B cell (primary cell): ENCODE results near the gene CAMTA1. TPM values are rescaled to one million over a fixed set of nuclear protein-coding genes. Genes with fewer than 3 reads are reported as not detected.

Experiments
- ATAC-seq: fragments of 200-7000 bp; cut with Tn5 transposase; one replicate; pipeline ENCODE4 v1.10.0; 2021; ENCODE audit warnings: low read depth, mild to moderate bottlenecking, moderate number of reproducible peaks, moderate library complexity
- CTCF ChIA-PET: fragments of 350-600 bp; sonication (Branson Sonifier 250); formaldehyde crosslinking; loops from one replicate; lab custom pipeline; 2021; ENCODE audit warnings: antibody characterized with exemption, inconsistent platforms; lab: Charles Lee
- POLR2A ChIA-PET: fragments of 350-600 bp; sonication (Branson Sonifier 250); formaldehyde crosslinking; loops from one replicate; lab custom pipeline; 2021; ENCODE audit warnings: antibody characterized with exemption; lab: Charles Lee
- DNase-seq: peaks from one replicate; pipeline ENCODE4 v3.0.0; 2013
- H2AFZ ChIP-seq: 2 replicates; pipeline ENCODE4 v1.6.1; 2012; ENCODE audit warnings: mild to moderate bottlenecking, low read depth, low read length; ENCODE audit not compliant: insufficient read depth, poor library complexity, severe bottlenecking
- H3K27ac ChIP-seq, 2 donors: 1 replicate in 1 of 2; 2 replicates in 1 of 2; pipeline ENCODE4 v1.5.1; 2012 to 2013; ENCODE audit warnings: low read length in 2 of 2, mild to moderate bottlenecking in 2 of 2, moderate library complexity in 1 of 2
- H3K27me3 ChIP-seq, 4 experiments: fragments of 200-600 bp in 1 of 4; sonication (generic) in 1 of 4; replicated peaks in 1 of 4; 1 replicate in 2 of 4; 2 replicates in 2 of 4; pipeline versions ENCODE4 v1.6.1 to v1.7.0; 2013 to 2016; ENCODE audit warnings: low read length in 3 of 4, mild to moderate bottlenecking in 2 of 4, mixed read lengths in 1 of 4, moderate library complexity in 1 of 4; ENCODE audit not compliant: insufficient read depth in 4 of 4, control insufficient read depth in 3 of 4; ENCODE audit errors: control extremely low read depth in 1 of 4
- H3K36me3 ChIP-seq, 2 experiments: replicated peaks in 1 of 2; 1 replicate in 1 of 2; 2 replicates in 1 of 2; pipeline versions ENCODE4 v1.6.1 to v1.7.1; 2013; ENCODE audit warnings: low read length in 1 of 2; ENCODE audit not compliant: insufficient read depth in 2 of 2, control insufficient read depth in 1 of 2; ENCODE audit errors: control extremely low read depth in 1 of 2, extremely low read depth in 1 of 2
- H3K4me1 ChIP-seq, 2 donors: fragments of 200-600 bp in 1 of 2; sonication (generic) in 1 of 2; 1 replicate in 1 of 2; 2 replicates in 1 of 2; pipeline versions ENCODE4 v1.5.1 to v1.6.1; 2013 to 2017; ENCODE audit warnings: low read length in 2 of 2; ENCODE audit not compliant: control insufficient read depth in 2 of 2, insufficient read depth in 2 of 2
- H3K4me2 ChIP-seq: replicated peaks from 2 replicates; pipeline ENCODE3; 2012; ENCODE audit warnings: mild to moderate bottlenecking, low read depth, low read length; ENCODE audit not compliant: poor library complexity, severe bottlenecking
- H3K4me3 ChIP-seq, 5 experiments: fragments of 200-600 bp in 1 of 5; sonication (generic) in 1 of 5; 1 replicate in 3 of 5; 2 replicates in 2 of 5; pipeline versions ENCODE4 v1.5.1 to v1.7.0; 2011 to 2016; ENCODE audit warnings: low read length in 4 of 5, mild to moderate bottlenecking in 4 of 5, low read depth in 2 of 5, control low read depth in 1 of 5, moderate library complexity in 1 of 5; ENCODE audit not compliant: insufficient read depth in 1 of 5; ENCODE audit errors: control extremely low read depth in 1 of 5, extremely low read depth in 1 of 5
- H3K79me2 ChIP-seq: fragments of 200-600 bp; sonication (generic); one replicate; pipeline ENCODE4 v1.6.0; 2016; ENCODE audit warnings: low read length; ENCODE audit not compliant: control insufficient read depth, insufficient read depth
- H3K9ac ChIP-seq: fragments of 200-600 bp; sonication (generic); 2 replicates; pipeline ENCODE4 v1.6.1; 2017; ENCODE audit warnings: mild to moderate bottlenecking, low read length, moderate library complexity
- H3K9me3 ChIP-seq, 3 donors: one replicate each; pipeline versions ENCODE4 v1.6.1 to v1.7.1; 2013; ENCODE audit warnings: low read length in 2 of 3; ENCODE audit not compliant: control insufficient read depth in 2 of 3, insufficient read depth in 1 of 3; ENCODE audit errors: control extremely low read depth in 1 of 3
- H4K20me1 ChIP-seq: 2 replicates; pipeline ENCODE4 v1.6.0; 2012; ENCODE audit warnings: mild to moderate bottlenecking, low read length; ENCODE audit not compliant: insufficient read depth, control insufficient read depth, poor library complexity, severe bottlenecking
- H3K27ac Mint-ChIP-seq: one replicate; pipeline ENCODE4 v1.8.0; 2021; ENCODE audit warnings: mixed read lengths
- H3K27me3 Mint-ChIP-seq: one replicate; pipeline ENCODE4 v1.8.0; 2021; ENCODE audit warnings: mixed read lengths
- H3K4me1 Mint-ChIP-seq: one replicate; pipeline ENCODE4 v1.8.0; 2021; ENCODE audit warnings: mixed read lengths
- H3K4me3 Mint-ChIP-seq: one replicate; pipeline ENCODE4 v1.8.0; 2021; ENCODE audit warnings: mixed read lengths
- H3K9me3 Mint-ChIP-seq: one replicate; pipeline ENCODE4 v1.8.0; 2022; ENCODE audit warnings: mixed read lengths; ENCODE audit not compliant: insufficient read depth
- CTCF ChIP-seq: fragments of 200-600 bp; IDR thresholded peaks from one replicate; pipeline ENCODE4 v1.8.0; 2022; ENCODE audit warnings: antibody characterized with exemption, mild to moderate bottlenecking
- EZH2 ChIP-seq: IDR thresholded peaks from 2 replicates; pipeline ENCODE4 v1.6.1; 2012; ENCODE audit warnings: borderline replicate concordance, low read depth, mild to moderate bottlenecking, moderate library complexity, low read length; ENCODE audit not compliant: insufficient read depth, poor library complexity, severe bottlenecking
- WGBS: methylation state at CpG from one replicate; pipeline ENCODE4 v1.1.5; 2013; ENCODE audit warnings: missing lambda C conversion rate; ENCODE audit not compliant: insufficient coverage; 5-methylcytosine and 5-hydroxymethylcytosine counted together
- intact Hi-C: fragments of 100-400 bp; cut with micrococcal nuclease; formaldehyde crosslinking; loops from one replicate; pipeline ENCODE4 v1.10.0; 2022
- polyA plus RNA-seq: library from polyadenylated mRNA; depleted of rRNA; stranded (reverse); fragments of >200 nt; gene quantifications from 2 replicates; pipeline ENCODE4 v1.2.3, GENCODE V29; 2012
- total RNA-seq, 2 donors: library from RNA; stranded (reverse); fragments of 120-200 nt in 1 of 2; gene quantifications; 1 replicate in 1 of 2; 2 replicates in 1 of 2; pipeline versions ENCODE4 v1.2.3 to v1.2.4, GENCODE V29; 2013 to 2022

CAMTA1 gene
- total and polyA plus RNA-seq, 2 donors (not counting 1 experiment from before 2014, with no cell fraction given) = 42.2 to 45.7 TPM

GRCh38 chr1:7684861-7685635 is 899.8 kb downstream of the CAMTA1 start:
- Histone ChIP-seq H3K36me3 (no peaks in the 10 kb centered on the region), H3K9ac (no peak overlapping the region), H3K9me3 (no peaks in the 10 kb centered on the region), H3K4me3 (no peak overlapping the region), H4K20me1 (no peaks in the 10 kb centered on the region), H3K4me1 (peaks cover 0 to 6% of the 10 kb centered on the region in 2 donors), H3K27me3 (peaks cover 0 to 10% (median 1%) of the 10 kb centered on the region in 4 experiments), H2AFZ (no peak overlapping the region), H3K27ac (no peak overlapping the region), H3K4me2 (no peak overlapping the region), H3K79me2 (no peaks in the 10 kb centered on the region)
- ATAC-seq = no peak
- H3K4me3 Mint-ChIP-seq = no peak overlapping the region
- TF ChIP-seq CTCF (no peak), EZH2 (no peak)
- intact Hi-C loops = no loop called here
- H3K4me1 Mint-ChIP-seq = no peaks in the 10 kb centered on the region
- ChIA-PET POLR2A (no interaction called here), CTCF (no interaction called here)
- H3K27ac Mint-ChIP-seq = no peak overlapping the region
- H3K27me3 Mint-ChIP-seq = peaks cover 21% of the 10 kb centered on the region
- no peak for DNase-seq
- H3K9me3 Mint-ChIP-seq = no peaks in the 10 kb centered on the region
- 96% methylated on average over 23 of the region's 29 CpGs for WGBS

- no peak overlapping the region for H3K27ac ChIP-seq
- H2AFZ ChIP-seq = no peak overlapping the region
- H3K4me1 ChIP-seq = no peaks in the 10 kb centered on the region
- H3K9ac ChIP-seq = no peak overlapping the region
- ATAC-seq (no peak), DNase-seq (no peak)
- peaks cover 0 to 7% (median 0%) of the 10 kb centered on the region in 3 donors for H3K9me3 ChIP-seq
- intact Hi-C loops = no loop called here
- H3K4me3 ChIP-seq = no peak overlapping the region
- H3K4me2 ChIP-seq = no peak overlapping the region
- Mint-ChIP-seq H3K9me3 (no peaks in the 10 kb centered on the region), H3K4me3 (no peak overlapping the region), H3K27ac (no peak overlapping the region), H3K4me1 (no peaks in the 10 kb centered on the region), H3K27me3 (peaks cover 25% of the 10 kb centered on the region)
- no peaks in the 10 kb centered on the region for H4K20me1 ChIP-seq
- H3K27me3 ChIP-seq = peaks cover 0 to 2% (median 0%) of the 10 kb centered on the region in 4 experiments
- ChIA-PET CTCF (interaction anchor here (0.7 to 3.0 kb wide), 2 partner anchors 14 to 17 kb away, joined by 5 to 16 read pairs; no protein-coding TSS in a partner anchor), POLR2A (no interaction called here)
- TF ChIP-seq CTCF (no peak), EZH2 (no peak)
- 91% methylated on average over 16 of the region's 16 CpGs for WGBS
- no peaks in the 10 kb centered on the region for H3K79me2 ChIP-seq
- H3K36me3 ChIP-seq = no peaks in the 10 kb centered on the region
Measured at GRCh38 chr1:7686301-7686850, 901.1 kb downstream of the CAMTA1 start.
